T-helper 2 cell treated with Interferon-gamma antibody and Interleukin-4, amounts not matched to agents 100 ng/mL and 5 ng/mL, for 36 hours (primary cell): ENCODE results near the gene MASP2. TPM values are rescaled to one million over a fixed set of nuclear protein-coding genes. Genes with fewer than 3 reads are reported as not detected.
"Not testable (repeated sequence)": the region's sequence is repeated elsewhere in the genome, so short reads cannot be mapped to it uniquely, and the experiment has no call there.

Experiments
- intact Hi-C: fragments of 100-400 bp; cut with micrococcal nuclease; formaldehyde crosslinking; loops from one replicate; pipeline ENCODE4 v1.15.1; 2023
- total RNA-seq: library from RNA; stranded (reverse); gene quantifications from 2 replicates; pipeline ENCODE4 v1.2.3, GENCODE V29; 2022

The MASP2 gene
- total RNA-seq: 0.09 and 0.18 TPM in 2 replicates

GRCh38 chr1:11046625-11047365 lies at the start of gene MASP2:
Gene MASP2, minus strand, starts transcription at chr1:11047239. Its CDS starts 32 bp downstream, at chr1:11047207.
- intact Hi-C loops: no loop called here

DNA sequence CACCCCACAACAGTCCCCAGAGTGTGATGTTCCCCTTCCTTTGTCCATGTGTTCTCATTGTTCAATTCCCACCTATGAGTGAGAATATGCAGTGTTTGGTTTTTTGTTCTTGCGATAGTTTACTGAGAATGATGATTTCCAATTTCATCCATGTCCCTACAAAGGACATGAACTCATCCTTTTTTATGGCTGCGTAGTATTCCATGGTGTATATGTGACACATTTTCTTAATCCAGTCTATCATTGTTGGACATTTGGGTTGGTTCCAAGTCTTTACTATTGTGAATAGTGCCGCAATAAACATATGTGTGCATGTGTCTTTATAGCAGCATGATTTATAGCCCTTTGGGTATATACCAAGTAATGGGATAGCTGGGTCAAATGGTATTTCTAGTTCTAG lies 36.7 kb upstream of the MASP2 start:
- intact Hi-C loops: not testable (repeated sequence)

GRCh38 chr1:11080931-11081330 lies 33.9 kb upstream of the MASP2 start:
- intact Hi-C loops: no loop called here

DNA sequence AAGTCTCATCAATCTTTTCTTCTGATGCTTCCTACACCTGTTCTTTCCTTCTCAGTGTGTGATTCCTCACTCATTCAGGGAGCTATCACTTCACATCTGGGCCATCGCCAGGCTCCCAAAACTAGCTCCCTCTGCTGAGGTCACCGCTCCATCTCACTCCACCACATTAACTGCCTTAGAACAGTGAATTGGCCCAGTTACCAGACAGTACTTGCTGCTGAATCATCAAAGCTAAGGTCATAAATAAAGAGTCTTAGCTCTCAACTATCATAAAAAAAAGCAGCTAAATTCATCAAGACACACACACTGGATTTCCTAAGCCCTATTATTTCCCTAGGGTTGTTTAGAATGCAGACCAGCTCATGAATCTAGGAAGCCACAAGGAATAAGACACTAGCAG lies 31.6 kb upstream of the MASP2 start:
- intact Hi-C loops: no loop called here

DNA sequence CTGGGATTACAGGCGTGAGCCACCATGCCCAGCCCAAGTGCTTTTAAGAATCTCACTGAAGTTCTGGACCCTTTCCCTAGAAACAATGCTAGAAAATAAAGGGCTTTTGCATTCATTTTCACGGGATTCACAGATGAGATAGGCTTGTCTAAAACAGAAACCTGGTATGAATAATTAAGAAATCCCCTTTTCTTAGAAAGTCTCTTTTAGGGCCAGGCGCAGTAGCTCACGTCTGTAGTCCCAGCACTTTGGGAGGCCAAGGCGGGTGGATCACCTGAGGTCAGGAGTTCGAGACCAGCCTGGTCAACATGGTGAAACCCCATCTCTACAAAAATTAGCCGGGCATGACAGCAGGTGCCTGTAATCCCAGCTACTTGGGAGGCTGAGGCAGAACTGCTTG lies 26.4 kb upstream of the MASP2 start:
- intact Hi-C loops: not testable (repeated sequence)

DNA sequence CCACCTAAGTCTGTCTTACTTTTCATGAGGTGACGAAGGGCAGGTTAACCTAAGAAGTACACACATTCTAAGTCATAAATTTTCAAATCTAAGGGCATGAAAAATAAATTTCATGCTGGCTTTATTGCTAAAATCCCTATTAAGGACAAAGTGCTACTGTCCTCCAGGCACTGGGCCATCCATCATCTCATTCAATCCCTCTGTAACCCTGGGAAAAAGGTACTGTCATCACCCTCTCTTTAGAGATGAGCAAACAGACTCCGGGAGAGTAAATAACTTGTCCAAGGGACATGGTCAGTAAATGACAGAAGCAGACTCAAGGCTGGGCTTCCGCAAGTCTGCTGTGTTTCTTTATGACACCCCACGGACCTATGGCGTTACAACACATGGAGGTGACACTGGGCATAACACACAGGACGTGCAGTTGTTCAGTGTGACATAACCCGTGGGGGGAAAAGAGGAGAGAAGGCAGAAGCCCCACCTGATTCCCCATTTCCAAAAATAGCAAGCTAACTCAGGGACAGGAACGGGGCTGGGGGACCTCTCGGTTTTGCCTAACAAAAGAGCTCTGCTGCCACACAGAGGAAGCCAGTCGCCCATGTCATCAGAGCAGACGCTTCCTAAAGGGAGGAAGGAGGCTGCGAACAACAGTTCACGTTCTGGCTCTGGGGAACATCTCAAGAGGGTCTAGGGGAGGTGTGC lies 25.3 kb upstream of the MASP2 start:
- intact Hi-C loops: no loop called here

DNA sequence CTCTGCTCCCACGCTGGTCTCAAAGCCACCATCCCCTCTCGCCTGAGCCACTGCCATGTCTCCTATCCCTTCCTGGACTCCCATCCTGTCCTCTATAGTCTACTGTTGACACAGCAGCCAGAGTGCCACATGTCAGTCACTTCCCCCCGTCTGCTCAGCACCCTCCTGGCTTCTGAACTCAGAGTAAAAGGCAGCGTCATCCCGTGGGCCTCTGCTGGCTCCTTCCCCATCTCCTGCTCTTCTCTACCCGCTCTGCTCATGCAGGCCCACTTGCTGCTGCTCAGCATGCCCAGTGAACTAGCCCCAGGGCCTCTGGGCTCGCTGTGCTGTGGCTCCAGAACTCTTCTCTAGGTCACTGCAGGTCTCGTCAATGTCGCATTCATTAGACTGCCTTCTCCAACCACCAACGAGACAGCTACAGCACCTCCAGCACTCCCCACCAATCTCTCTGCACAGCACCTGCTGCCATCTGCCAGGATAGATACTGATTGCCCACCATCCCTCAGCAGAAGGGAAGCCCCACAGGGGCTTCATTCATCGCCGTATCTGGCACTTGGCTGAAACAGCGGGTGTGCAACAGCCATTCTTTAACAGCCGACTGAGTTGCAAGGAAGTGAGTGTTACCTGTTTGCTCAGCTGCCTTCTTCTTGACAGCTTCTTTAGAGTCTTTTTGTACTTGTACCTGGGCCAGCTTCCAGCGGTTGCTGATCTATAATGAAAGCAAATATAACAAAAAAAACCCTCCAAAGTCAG lies 24.6 kb upstream of the MASP2 start:
- intact Hi-C loops: no loop called here

GRCh38 chr1:11070876-11071275 lies 23.8 kb upstream of the MASP2 start:
- intact Hi-C loops: no loop called here

- intact Hi-C loops: no loop called here
Observed at GRCh38 chr1:11068600-11069473, 21.8 kb upstream of the MASP2 start.

- intact Hi-C loops: no loop called here
Observed at GRCh38 chr1:11067716-11068599, 20.9 kb upstream of the MASP2 start.

DNA sequence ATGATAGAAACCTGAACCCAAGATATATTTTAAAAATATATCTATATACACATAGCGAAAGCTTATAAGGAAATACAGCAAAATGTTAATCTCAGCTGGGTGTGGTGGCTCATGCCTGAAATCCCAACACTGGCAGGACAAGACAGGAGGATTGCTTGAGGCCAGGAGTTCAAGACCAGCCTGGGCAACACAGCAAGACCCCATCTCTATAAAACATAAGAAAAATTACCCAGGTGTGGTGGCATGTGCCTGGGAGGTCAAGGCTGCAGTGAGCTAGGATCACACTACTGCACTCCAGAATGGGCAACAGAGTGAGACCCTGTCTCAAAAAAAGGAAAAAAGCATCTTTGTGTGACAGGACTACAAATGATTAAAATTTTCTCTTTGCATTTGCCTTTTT lies 18.8 kb upstream of the MASP2 start:
- intact Hi-C loops: no loop called here

- intact Hi-C loops: loop anchor here (5.0 kb wide), 1 partner anchor 737 kb away; no protein-coding TSS in a partner anchor
Observed at GRCh38 chr1:11064942-11065341, 17.9 kb upstream of the MASP2 start.

DNA sequence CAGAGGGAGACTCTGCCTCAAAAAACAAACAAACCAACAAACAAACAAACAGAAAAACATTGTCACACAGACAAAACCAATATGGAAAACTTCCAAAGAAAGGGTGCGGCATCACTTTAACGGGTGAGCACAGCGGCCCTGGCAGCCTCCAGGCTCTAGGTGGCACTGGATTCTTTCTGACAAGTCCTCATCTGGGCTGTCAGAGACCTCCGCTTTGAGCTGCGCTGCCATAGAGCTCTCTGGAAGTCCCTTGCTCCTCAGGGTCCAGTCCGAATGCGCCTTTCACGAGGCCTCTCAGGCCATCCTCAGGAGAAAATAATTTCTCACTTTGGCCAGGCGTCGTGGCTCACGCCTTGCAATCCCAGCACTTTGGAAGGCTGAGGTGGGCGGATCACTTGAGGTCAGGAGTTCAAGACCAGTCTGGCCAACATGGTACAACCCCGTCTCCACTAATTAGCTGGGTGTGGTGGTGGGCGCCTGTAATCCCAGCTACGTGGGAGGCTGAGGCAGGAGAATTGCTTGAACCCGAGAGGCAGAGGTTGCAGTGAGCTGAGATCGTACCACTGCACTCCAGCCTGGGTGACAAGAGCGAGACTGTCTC lies 17.0 kb upstream of the MASP2 start:
- intact Hi-C loops: loop anchor here (5.0 kb wide), 1 partner anchor 738 kb away; no protein-coding TSS in a partner anchor

DNA sequence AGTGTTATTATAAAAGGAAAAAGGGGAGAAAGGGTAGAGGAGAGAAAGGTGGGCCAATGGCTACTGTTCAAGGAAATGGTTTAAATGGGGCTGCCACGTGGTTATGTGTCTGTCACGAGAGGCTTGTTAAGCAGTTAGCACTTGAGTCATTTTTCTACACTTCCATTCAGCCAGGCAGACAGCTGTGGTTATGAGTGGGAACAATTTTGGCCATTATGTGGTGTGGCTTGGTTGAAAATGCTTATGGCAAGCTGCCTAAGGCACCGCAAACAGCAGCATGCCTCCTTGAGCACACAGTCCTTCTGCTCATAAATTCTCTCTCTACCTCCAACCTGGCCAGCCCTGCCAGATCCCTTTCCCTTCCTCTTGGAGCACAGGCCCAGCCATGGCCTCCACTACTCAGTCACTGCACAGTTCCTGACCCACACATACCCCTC lies 15.9 kb upstream of the MASP2 start:
- intact Hi-C loops: loop anchor here (5.0 kb wide), 1 partner anchor 739 kb away; no protein-coding TSS in a partner anchor

DNA sequence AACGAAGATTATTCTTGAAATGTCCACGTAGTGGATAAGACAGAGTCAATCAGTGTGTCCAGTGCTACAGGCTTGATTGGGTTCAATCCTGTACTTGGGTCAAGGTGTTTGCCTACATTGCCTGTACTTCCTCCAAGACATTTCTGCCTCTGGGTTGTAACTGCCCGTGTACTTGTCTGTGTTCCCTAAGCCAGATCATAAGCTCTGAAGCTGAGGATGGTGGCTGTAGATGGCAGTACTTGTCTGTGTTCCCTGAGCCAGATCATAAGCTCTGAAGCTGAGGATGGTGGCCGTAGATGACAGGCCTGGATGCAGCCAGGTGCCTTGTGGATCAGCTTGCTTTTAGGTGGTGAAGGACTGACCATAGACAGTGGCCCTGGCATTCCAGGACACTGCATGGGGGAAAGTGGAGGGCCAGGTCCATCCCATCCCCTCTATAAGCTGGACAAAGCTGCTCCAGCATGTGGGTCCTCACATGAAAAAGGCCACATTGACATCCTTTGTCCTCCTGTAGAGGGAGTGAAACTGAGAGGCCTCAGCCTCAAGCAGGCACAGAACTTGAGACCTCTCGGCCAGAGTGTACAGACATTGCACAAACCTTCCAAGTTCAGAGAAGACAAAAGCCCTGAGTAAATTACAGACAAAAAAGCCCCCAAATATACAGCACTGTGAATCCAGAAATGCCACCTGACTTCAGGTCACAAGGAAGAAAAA lies 14.8 kb upstream of the MASP2 start:
- intact Hi-C loops: loop anchor here (2.0 to 5.0 kb wide), 2 partner anchors 37 to 740 kb away; partner anchors contain the start of gene EXOSC10

DNA sequence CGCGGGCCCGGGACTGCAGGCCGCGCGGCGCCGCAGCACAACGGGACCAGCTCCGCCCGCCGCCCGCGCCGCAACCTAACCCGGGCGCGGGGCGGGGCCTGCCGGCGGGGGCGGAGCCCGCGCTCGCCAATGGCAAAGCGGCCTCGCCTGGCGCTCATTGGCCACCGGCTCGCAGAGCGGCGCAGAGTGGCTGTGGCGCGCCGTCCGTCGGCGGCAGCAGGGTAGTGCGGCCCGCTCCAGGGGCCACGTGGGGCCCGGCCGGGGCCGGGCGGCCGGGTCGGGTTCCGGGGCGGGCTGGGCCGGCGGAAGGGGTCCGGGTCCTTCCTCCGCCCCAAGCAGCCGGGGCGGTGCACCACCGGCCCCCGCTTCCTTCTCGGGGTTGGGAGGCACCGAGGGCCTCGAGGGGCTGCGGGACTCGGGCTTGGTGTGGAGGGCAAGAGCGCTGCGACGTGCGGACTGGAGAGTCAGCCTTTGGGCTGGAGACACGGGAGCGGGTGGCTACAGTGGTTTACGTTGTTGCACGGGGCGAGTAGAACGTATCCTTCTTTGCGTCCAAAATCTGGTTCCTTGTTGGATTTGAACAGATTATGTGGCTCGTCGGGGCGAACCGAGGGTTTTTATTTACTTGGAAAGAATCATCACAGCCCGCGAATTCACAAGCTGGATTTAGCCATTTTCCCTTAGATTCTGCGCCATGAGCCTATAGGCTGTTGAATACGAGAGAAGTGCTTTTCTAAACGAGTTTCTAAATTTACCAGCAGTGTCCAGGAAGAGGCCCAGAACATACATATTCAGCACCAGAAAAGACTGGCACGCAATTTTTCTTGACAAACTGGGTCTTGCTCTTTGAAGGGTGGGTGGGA lies 13.2 kb upstream of the MASP2 start, which contains the start of gene SRM:
SRM (minus strand) TSS at position 51 of the 863 bp plus-strand sequence. CDS start 75 bp downstream, outside the sequence.
- intact Hi-C loops: loop anchor here (1.0 to 5.0 kb wide), 3 partner anchors 23 to 742 kb away; partner anchors contain the start of gene EXOSC10

GRCh38 chr1:11059155-11059967 lies 12.3 kb upstream of the MASP2 start:
- intact Hi-C loops: no loop called here
